ENCODE measurements around the gene HELLS.

- TF ChIP-seq CTCF (conservative IDR thresholded peaks at IDR 0.05; ENCODE audit: low read depth, low read length) (no peak), SMC3 (IDR thresholded peaks at IDR 0.05; ENCODE audit: low read depth, low read length) (no peak)
Measured at GRCh38 chr10:94496010-94496409, 49.6 kb upstream of the HELLS start.

All from IMR-90 (cell line).